Liver (tissue), 9 donors: ENCODE measurements around the gene MTMR1. TPM values are rescaled to one million over a fixed set of nuclear protein-coding genes. Genes with fewer than 3 reads are reported as not detected.

Experiments
- DNase-seq: peaks from one replicate; pipeline ENCODE4 v3.0.0-alpha.2; 2017; ENCODE audit warnings: low spot score
- H3K27ac ChIP-seq, 2 donors: one replicate each; pipeline ENCODE4 v1.7.0; 2013; ENCODE audit warnings: inconsistent platforms in 2 of 2, low read length in 2 of 2, control low read depth in 1 of 2, low read depth in 1 of 2, mild to moderate bottlenecking in 1 of 2
- H3K27me3 ChIP-seq, 4 donors: one replicate each; pipeline versions ENCODE4 v1.6.1 to v1.7.0; 2013; ENCODE audit warnings: low read length in 3 of 4, inconsistent platforms in 1 of 4, mild to moderate bottlenecking in 1 of 4, moderate library complexity in 1 of 4; ENCODE audit not compliant: control insufficient read depth in 4 of 4, insufficient read depth in 4 of 4
- H3K36me3 ChIP-seq, 4 donors: one replicate each; pipeline versions ENCODE4 v1.6.1 to v1.7.0; 2013; ENCODE audit warnings: low read length in 3 of 4, mild to moderate bottlenecking in 3 of 4, low read depth in 1 of 4, moderate library complexity in 1 of 4; ENCODE audit not compliant: control insufficient read depth in 4 of 4, insufficient read depth in 3 of 4
- H3K4me1 ChIP-seq, 4 donors: one replicate each; pipeline versions ENCODE4 v1.6.1 to v1.7.0; 2013; ENCODE audit warnings: low read length in 3 of 4, mild to moderate bottlenecking in 3 of 4, moderate library complexity in 1 of 4; ENCODE audit not compliant: control insufficient read depth in 4 of 4, insufficient read depth in 4 of 4
- H3K4me3 ChIP-seq, 3 donors: one replicate each; pipeline versions ENCODE4 v1.6.1 to v1.7.0; 2013; ENCODE audit warnings: low read length in 3 of 3, control low read depth in 1 of 3, low read depth in 1 of 3, mild to moderate bottlenecking in 1 of 3
- H3K9ac ChIP-seq, 2 donors: one replicate each; pipeline ENCODE4 v1.7.0; 2013; ENCODE audit warnings: low read length in 2 of 2, mild to moderate bottlenecking in 2 of 2, moderate library complexity in 2 of 2, control low read depth in 1 of 2, low read depth in 1 of 2
- H3K9me3 ChIP-seq, 4 donors: one replicate each; pipeline versions ENCODE4 v1.6.1 to v1.7.0; 2013; ENCODE audit warnings: low read length in 3 of 4; ENCODE audit not compliant: control insufficient read depth in 4 of 4
- EGR1 ChIP-seq, 2 donors: IDR thresholded peaks; 2 replicates each; pipeline ENCODE4 v1.6.1; 2016 to 2018; ENCODE audit warnings: antibody characterized with exemption in 2 of 2, low read depth in 2 of 2
- FOXA1 ChIP-seq: IDR thresholded peaks from 2 replicates; pipeline ENCODE4 v1.6.1; 2016; ENCODE audit warnings: antibody characterized with exemption
- FOXA2 ChIP-seq: IDR thresholded peaks from 2 replicates; pipeline ENCODE4 v1.6.1; 2016; ENCODE audit warnings: antibody characterized with exemption
- GABPA ChIP-seq, 2 donors: IDR thresholded peaks in 1 of 2; conservative IDR thresholded peaks in 1 of 2; 2 replicates each; pipeline ENCODE4 v1.6.1; 2016; ENCODE audit warnings: antibody characterized with exemption in 2 of 2, mild to moderate bottlenecking in 1 of 2, moderate library complexity in 1 of 2
- HNF4A ChIP-seq, 2 donors: conservative IDR thresholded peaks; 2 replicates each; pipeline ENCODE4 v1.6.1; 2016; ENCODE audit warnings: antibody characterized with exemption in 2 of 2, mild to moderate bottlenecking in 2 of 2
- HNF4G ChIP-seq: IDR thresholded peaks from 2 replicates; pipeline ENCODE4 v1.6.1; 2016; ENCODE audit warnings: antibody characterized with exemption
- JUND ChIP-seq, 2 donors: IDR thresholded peaks; 2 replicates each; pipeline ENCODE4 v1.6.1; 2016; ENCODE audit warnings: antibody characterized with exemption in 2 of 2
- NR2F2 ChIP-seq: IDR thresholded peaks from 2 replicates; pipeline ENCODE4 v1.6.1; 2016; ENCODE audit warnings: antibody characterized with exemption
- RXRA ChIP-seq, 2 donors: IDR thresholded peaks; 2 replicates each; pipeline ENCODE4 v1.6.1; 2017 to 2018; ENCODE audit warnings: antibody characterized with exemption in 2 of 2, mild to moderate bottlenecking in 1 of 2
- SP1 ChIP-seq: IDR thresholded peaks from 2 replicates; pipeline ENCODE4 v1.6.1; 2018; ENCODE audit warnings: antibody characterized with exemption, mild to moderate bottlenecking
- TAF1 ChIP-seq: conservative IDR thresholded peaks from 2 replicates; pipeline ENCODE4 v1.6.1; 2016; ENCODE audit warnings: antibody characterized with exemption, mild to moderate bottlenecking
- WGBS: extraction: QIAGEN DNeasy Blood & Tissue Kit; methylation state at CpG from one replicate; pipeline ENCODE4 v1.1.7; 2013; 5-methylcytosine and 5-hydroxymethylcytosine counted together
- polyA plus RNA-seq, 2 donors: library from polyadenylated mRNA; stranded (reverse) in 1 of 2; unstranded in 1 of 2; fragments of 200-250 nt in 1 of 2; fragments of >200 nt in 1 of 2; fragmentation: Nextera tagmentation in 1 of 2; extraction: Ambion mirVana in 1 of 2; gene quantifications; one replicate each; pipeline versions ENCODE4 v1.2.1 to v1.2.3, GENCODE V29; 2013 to 2015
- total RNA-seq, 2 donors: library from RNA; depleted of rRNA; stranded (reverse); fragments of >200 nt; gene quantifications; one replicate each; pipeline ENCODE4 v1.2.3, GENCODE V29; 2014
- TF ChIP-seq, protein P1 (sequence below): IDR thresholded peaks from 2 replicates; pipeline ENCODE4 v1.6.1; 2016; ENCODE audit warnings: antibody characterized with exemption
- TF ChIP-seq, protein P2 (sequence below): IDR thresholded peaks from 2 replicates; pipeline ENCODE4 v1.6.1; 2016; ENCODE audit warnings: antibody characterized with exemption
- TF ChIP-seq, protein P3 (sequence below): IDR thresholded peaks from 2 replicates; pipeline ENCODE4 v1.6.1; 2016; ENCODE audit warnings: antibody characterized with exemption
- TF ChIP-seq, protein P4 (sequence below): IDR thresholded peaks from 2 replicates; pipeline ENCODE4 v1.6.1; 2016; ENCODE audit warnings: antibody characterized with exemption, mild to moderate bottlenecking
- TF ChIP-seq, protein P5 (sequence below): fragments of 150-350 bp; IDR thresholded peaks from 2 replicates; pipeline ENCODE4 v1.5.1; 2017; ENCODE audit warnings: improper control_type of control experiment, low read depth, low read length; ENCODE audit not compliant: missing input control
- donor health status: healthy.
- donor health status: healthy.
- donor health status: healthy.
- donor health status: healthy.
- donor health status: healthy.

Gene MTMR1
- total and polyA plus RNA-seq, 4 donors: 2.5 to 13.4 (median 7.8) TPM

DNA sequence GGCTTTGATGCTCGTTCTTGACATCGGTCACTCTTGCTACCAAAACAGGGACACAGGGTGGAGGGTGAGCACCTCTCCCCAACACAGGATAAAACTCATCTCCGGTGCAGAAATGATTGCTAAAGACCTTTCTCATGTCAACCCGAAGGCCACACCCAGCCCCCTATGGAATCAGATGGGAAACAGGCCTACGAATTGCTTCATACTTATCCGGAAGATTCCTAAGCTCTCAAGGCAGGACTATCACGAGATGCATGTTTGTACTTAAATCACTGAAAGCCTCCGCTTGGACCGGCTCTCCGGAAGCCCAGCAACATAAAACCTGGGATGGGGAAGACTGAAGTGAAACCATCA is 74.9 kb downstream of the MTMR1 start:
- Histone ChIP-seq H3K9ac (no peak overlapping the region), H3K27ac (no peak overlapping the region), H3K9me3 (no peaks in the 10 kb centered on the region), H3K4me1 (peaks cover 0 to 2% (median 0%) of the 10 kb centered on the region in 4 donors), H3K4me3 (no peak overlapping the region), H3K36me3 (peaks cover 0 to 3% (median 0%) of the 10 kb centered on the region in 4 donors), H3K27me3 (no peaks in the 10 kb centered on the region)
- TF ChIP-seq JUND (IDR thresholded peaks at IDR 0.05) (no peak), NR2F2 (no peak), HNF4A (conservative IDR thresholded peaks at IDR 0.05) (no peak), HNF4G (no peak), SP1 (no peak), EGR1 (IDR thresholded peaks at IDR 0.05; ENCODE audit: low read depth in 2 of 2) (no peak), FOXA1 (no peak), RXRA (IDR thresholded peaks at IDR 0.05) (no peak), TAF1 (no peak), FOXA2 (no peak), GABPA (IDR thresholded peaks at IDR 0.05 in 1 of 2, conservative IDR thresholded peaks at IDR 0.05 in 1 of 2) (no peak)
- TF ChIP-seq, protein P1, sequence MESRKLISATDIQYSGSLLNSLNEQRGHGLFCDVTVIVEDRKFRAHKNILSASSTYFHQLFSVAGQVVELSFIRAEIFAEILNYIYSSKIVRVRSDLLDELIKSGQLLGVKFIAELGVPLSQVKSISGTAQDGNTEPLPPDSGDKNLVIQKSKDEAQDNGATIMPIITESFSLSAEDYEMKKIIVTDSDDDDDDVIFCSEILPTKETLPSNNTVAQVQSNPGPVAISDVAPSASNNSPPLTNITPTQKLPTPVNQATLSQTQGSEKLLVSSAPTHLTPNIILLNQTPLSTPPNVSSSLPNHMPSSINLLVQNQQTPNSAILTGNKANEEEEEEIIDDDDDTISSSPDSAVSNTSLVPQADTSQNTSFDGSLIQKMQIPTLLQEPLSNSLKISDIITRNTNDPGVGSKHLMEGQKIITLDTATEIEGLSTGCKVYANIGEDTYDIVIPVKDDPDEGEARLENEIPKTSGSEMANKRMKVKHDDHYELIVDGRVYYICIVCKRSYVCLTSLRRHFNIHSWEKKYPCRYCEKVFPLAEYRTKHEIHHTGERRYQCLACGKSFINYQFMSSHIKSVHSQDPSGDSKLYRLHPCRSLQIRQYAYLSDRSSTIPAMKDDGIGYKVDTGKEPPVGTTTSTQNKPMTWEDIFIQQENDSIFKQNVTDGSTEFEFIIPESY: no peak
- TF ChIP-seq, protein P2, sequence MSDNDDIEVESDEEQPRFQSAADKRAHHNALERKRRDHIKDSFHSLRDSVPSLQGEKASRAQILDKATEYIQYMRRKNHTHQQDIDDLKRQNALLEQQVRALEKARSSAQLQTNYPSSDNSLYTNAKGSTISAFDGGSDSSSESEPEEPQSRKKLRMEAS: no peak
- TF ChIP-seq, protein P3, sequence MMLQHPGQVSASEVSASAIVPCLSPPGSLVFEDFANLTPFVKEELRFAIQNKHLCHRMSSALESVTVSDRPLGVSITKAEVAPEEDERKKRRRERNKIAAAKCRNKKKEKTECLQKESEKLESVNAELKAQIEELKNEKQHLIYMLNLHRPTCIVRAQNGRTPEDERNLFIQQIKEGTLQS: no peak
- TF ChIP-seq, protein P4, sequence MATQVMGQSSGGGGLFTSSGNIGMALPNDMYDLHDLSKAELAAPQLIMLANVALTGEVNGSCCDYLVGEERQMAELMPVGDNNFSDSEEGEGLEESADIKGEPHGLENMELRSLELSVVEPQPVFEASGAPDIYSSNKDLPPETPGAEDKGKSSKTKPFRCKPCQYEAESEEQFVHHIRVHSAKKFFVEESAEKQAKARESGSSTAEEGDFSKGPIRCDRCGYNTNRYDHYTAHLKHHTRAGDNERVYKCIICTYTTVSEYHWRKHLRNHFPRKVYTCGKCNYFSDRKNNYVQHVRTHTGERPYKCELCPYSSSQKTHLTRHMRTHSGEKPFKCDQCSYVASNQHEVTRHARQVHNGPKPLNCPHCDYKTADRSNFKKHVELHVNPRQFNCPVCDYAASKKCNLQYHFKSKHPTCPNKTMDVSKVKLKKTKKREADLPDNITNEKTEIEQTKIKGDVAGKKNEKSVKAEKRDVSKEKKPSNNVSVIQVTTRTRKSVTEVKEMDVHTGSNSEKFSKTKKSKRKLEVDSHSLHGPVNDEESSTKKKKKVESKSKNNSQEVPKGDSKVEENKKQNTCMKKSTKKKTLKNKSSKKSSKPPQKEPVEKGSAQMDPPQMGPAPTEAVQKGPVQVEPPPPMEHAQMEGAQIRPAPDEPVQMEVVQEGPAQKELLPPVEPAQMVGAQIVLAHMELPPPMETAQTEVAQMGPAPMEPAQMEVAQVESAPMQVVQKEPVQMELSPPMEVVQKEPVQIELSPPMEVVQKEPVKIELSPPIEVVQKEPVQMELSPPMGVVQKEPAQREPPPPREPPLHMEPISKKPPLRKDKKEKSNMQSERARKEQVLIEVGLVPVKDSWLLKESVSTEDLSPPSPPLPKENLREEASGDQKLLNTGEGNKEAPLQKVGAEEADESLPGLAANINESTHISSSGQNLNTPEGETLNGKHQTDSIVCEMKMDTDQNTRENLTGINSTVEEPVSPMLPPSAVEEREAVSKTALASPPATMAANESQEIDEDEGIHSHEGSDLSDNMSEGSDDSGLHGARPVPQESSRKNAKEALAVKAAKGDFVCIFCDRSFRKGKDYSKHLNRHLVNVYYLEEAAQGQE: no peak
- TF ChIP-seq, protein P5, sequence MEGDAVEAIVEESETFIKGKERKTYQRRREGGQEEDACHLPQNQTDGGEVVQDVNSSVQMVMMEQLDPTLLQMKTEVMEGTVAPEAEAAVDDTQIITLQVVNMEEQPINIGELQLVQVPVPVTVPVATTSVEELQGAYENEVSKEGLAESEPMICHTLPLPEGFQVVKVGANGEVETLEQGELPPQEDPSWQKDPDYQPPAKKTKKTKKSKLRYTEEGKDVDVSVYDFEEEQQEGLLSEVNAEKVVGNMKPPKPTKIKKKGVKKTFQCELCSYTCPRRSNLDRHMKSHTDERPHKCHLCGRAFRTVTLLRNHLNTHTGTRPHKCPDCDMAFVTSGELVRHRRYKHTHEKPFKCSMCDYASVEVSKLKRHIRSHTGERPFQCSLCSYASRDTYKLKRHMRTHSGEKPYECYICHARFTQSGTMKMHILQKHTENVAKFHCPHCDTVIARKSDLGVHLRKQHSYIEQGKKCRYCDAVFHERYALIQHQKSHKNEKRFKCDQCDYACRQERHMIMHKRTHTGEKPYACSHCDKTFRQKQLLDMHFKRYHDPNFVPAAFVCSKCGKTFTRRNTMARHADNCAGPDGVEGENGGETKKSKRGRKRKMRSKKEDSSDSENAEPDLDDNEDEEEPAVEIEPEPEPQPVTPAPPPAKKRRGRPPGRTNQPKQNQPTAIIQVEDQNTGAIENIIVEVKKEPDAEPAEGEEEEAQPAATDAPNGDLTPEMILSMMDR: no peak
- DNase-seq: no peak
- 93% methylated on average over 10 of the region's 10 CpGs for WGBS
